MCF 10A (cell line): ENCODE results near the gene RETREG1. TPM values are rescaled to one million over a fixed set of nuclear protein-coding genes. Genes with fewer than 3 reads are reported as not detected.
"Not testable (repeated sequence)": the region's sequence is repeated elsewhere in the genome, so short reads cannot be mapped to it uniquely, and the experiment has no call there.

Experiments
- BruUV-seq: library from RNA; stranded (reverse); fragments of 400-500 nt; replicated peaks from 2 replicates; lab custom pipeline; 2021; lab: Mats Ljungman, UMichigan
- CTCF ChIA-PET: fragments of 300-600 bp; sonication (Branson Sonifier 250); formaldehyde crosslinking; extraction: SDS; loops from one replicate; lab custom pipeline; 2021; ENCODE audit warnings: antibody characterized with exemption, inconsistent platforms; lab: Yijun Ruan, JAX
- POLR2A ChIA-PET: fragments of 300-600, 350-650 bp; sonication (Branson Sonifier 250); formaldehyde crosslinking; extraction: SDS; loops from one replicate; lab custom pipeline; 2020; ENCODE audit warnings: antibody characterized with exemption, inconsistent platforms; lab: Yijun Ruan, JAX
- DNase-seq: peaks from one replicate; pipeline ENCODE4 v3.0.0-alpha.2; 2018; ENCODE audit not compliant: unreplicated experiment
- H3K27ac Mint-ChIP-seq: one replicate; pipeline ENCODE4 v1.8.0; 2022; ENCODE audit warnings: mild to moderate bottlenecking, low read depth, mixed read lengths; ENCODE audit not compliant: unreplicated experiment
- H3K27me3 Mint-ChIP-seq: one replicate; pipeline ENCODE4 v1.8.0; 2022; ENCODE audit warnings: mixed read lengths; ENCODE audit not compliant: insufficient read depth, unreplicated experiment
- H3K36me3 Mint-ChIP-seq: one replicate; pipeline ENCODE4 v1.8.0; 2022; ENCODE audit warnings: mild to moderate bottlenecking, moderate library complexity, mixed read lengths; ENCODE audit not compliant: insufficient read depth, unreplicated experiment
- H3K4me1 Mint-ChIP-seq: one replicate; pipeline ENCODE4 v1.8.0; 2022; ENCODE audit warnings: mixed read lengths; ENCODE audit not compliant: insufficient read depth, unreplicated experiment
- H3K4me3 Mint-ChIP-seq: one replicate; pipeline ENCODE4 v1.8.0; 2022; ENCODE audit warnings: mild to moderate bottlenecking, moderate library complexity, mixed read lengths; ENCODE audit not compliant: unreplicated experiment
- H3K9me3 Mint-ChIP-seq: one replicate; pipeline ENCODE4 v1.8.0; 2022; ENCODE audit warnings: mixed read lengths; ENCODE audit not compliant: unreplicated experiment
- CTCF ChIP-seq: fragments of 200-600 bp; IDR thresholded peaks from one replicate; pipeline ENCODE4 v1.8.0; 2022; ENCODE audit warnings: antibody characterized with exemption, mild to moderate bottlenecking; ENCODE audit not compliant: unreplicated experiment
- intact Hi-C: fragments of 100-400 bp; cut with micrococcal nuclease; formaldehyde crosslinking; loops from 2 replicates; pipeline ENCODE4 v1.14.1; 2022
- total RNA-seq: library from RNA; stranded (reverse); gene quantifications from 2 replicates; pipeline ENCODE4 v1.2.3, GENCODE V29; 2022

RETREG1 gene
- total RNA-seq, 1 experiment from 2014 or later, result 4.9 TPM

GRCh38 chr5:16480821-16481538 lies 135.8 kb downstream of the RETREG1 start:
- H3K4me1 Mint-ChIP-seq, result peaks cover 12% of the 10 kb centered on the region
- TF ChIP-seq CTCF, result no peak
- CTCF ChIA-PET, result interaction anchor here (0.6 to 2.4 kb wide), 6 partner anchors 9 to 305 kb away, joined by 3 to 9 read pairs (median 4); no protein-coding TSS in a partner anchor
- POLR2A ChIA-PET, result interaction anchor here (0.6 to 3.4 kb wide), 6 partner anchors 10 to 72 kb away, joined by 3 to 25 read pairs (median 4); partner anchors contain the start of gene ZNF622
- H3K4me3 Mint-ChIP-seq, result no peak overlapping the region
- intact Hi-C loops, result no loop called here
- no peaks in the 10 kb centered on the region for H3K36me3 Mint-ChIP-seq
- no peaks in the 10 kb centered on the region for H3K9me3 Mint-ChIP-seq
- no peaks in the 10 kb centered on the region for H3K27me3 Mint-ChIP-seq
- no peak overlapping the region for H3K27ac Mint-ChIP-seq
- no peak for DNase-seq
- no TSS peak for BruUV-seq

GRCh38 chr5:16480144-16480543 lies 136.7 kb downstream of the RETREG1 start:
- intact Hi-C loops, result no loop called here
- CTCF ChIA-PET, result interaction anchor here (0.8 to 2.4 kb wide), 5 partner anchors 10 to 186 kb away, joined by 3 to 9 read pairs (median 4); no protein-coding TSS in a partner anchor

GRCh38 chr5:16477541-16477940 lies 139.3 kb downstream of the RETREG1 start:
- H3K9me3 Mint-ChIP-seq, result no peaks in the 10 kb centered on the region
- no peaks in the 10 kb centered on the region for H3K27me3 Mint-ChIP-seq
- H3K4me1 Mint-ChIP-seq, result peaks cover 6% of the 10 kb centered on the region
- DNase-seq, result no peak
- H3K4me3 Mint-ChIP-seq, result no peak overlapping the region
- no peak for TF ChIP-seq CTCF
- H3K27ac Mint-ChIP-seq, result no peak overlapping the region
- BruUV-seq, result no TSS peak
- ChIA-PET POLR2A (no interaction called here), CTCF (interaction anchor here (0.8 to 1.7 kb wide), 2 partner anchors 189 to 712 kb away, joined by 3 to 5 read pairs; no protein-coding TSS in a partner anchor)
- H3K36me3 Mint-ChIP-seq, result peaks cover 6% of the 10 kb centered on the region
- intact Hi-C loops, result no loop called here

More at GRCh38 chr5:16480144-16480543, 136.7 kb downstream of the RETREG1 start:
- H3K4me3 Mint-ChIP-seq, result no peak overlapping the region
- H3K27ac Mint-ChIP-seq, result no peak overlapping the region
- H3K9me3 Mint-ChIP-seq, result no peaks in the 10 kb centered on the region
- POLR2A ChIA-PET, result interaction anchor here (0.9 to 3.4 kb wide), 3 partner anchors 14 to 55 kb away, joined by 4 to 25 read pairs (median 4); partner anchors contain the start of gene ZNF622
- DNase-seq, result no peak
- TF ChIP-seq CTCF, result no peak
- H3K27me3 Mint-ChIP-seq, result no peaks in the 10 kb centered on the region
- H3K36me3 Mint-ChIP-seq, result no peaks in the 10 kb centered on the region
- H3K4me1 Mint-ChIP-seq, result peaks cover 12% of the 10 kb centered on the region
- BruUV-seq, result no TSS peak

GRCh38 chr5:16476417-16476816 lies 140.4 kb downstream of the RETREG1 start:
- DNase-seq, H3K4me3 Mint-ChIP-seq, H3K27ac Mint-ChIP-seq, H3K9me3 Mint-ChIP-seq, BruUV-seq, intact Hi-C loops, H3K27me3 Mint-ChIP-seq, CTCF ChIA-PET, H3K4me1 Mint-ChIP-seq, H3K36me3 Mint-ChIP-seq: not testable (repeated sequence)
- POLR2A ChIA-PET, result interaction anchor here (1.1 to 1.8 kb wide), 2 partner anchors 8 to 10 kb away, joined by 5 to 6 read pairs; no protein-coding TSS in a partner anchor
